Ovary (tissue), 9 donors: ENCODE measurements around the gene ECE2. TPM values are rescaled to one million over a fixed set of nuclear protein-coding genes. Genes with fewer than 3 reads are reported as not detected.

Experiments
- DNase-seq, 5 donors: peaks; one replicate each; pipeline ENCODE4 v3.0.0-alpha.2; 2019 to 2020
- H3K27ac ChIP-seq, 2 donors: fragments of 200-600 bp; one replicate each; pipeline versions ENCODE4 v1.5.1 to v1.8.0; 2019 to 2022
- H3K27me3 ChIP-seq: fragments of 200-600 bp; one replicate; pipeline ENCODE4 v1.8.0; 2022
- H3K36me3 ChIP-seq: fragments of 200-600 bp; sonication (generic); one replicate; pipeline ENCODE4 v1.5.1; 2019
- H3K4me1 ChIP-seq: one replicate; pipeline ENCODE4 v1.8.1; 2013; ENCODE audit warnings: mild to moderate bottlenecking, moderate library complexity; ENCODE audit not compliant: insufficient read depth
- H3K4me3 ChIP-seq: fragments of 200-600 bp; sonication (generic); one replicate; pipeline ENCODE4 v1.5.1; 2017
- H3K9me3 ChIP-seq, 2 donors: fragments of 200-600 bp in 1 of 2; sonication (generic) in 1 of 2; one replicate each; pipeline versions ENCODE4 v1.5.1 to v1.8.1; 2013 to 2019; ENCODE audit warnings: mild to moderate bottlenecking in 1 of 2, moderate library complexity in 1 of 2
- EP300 ChIP-seq: sonication (generic); formaldehyde crosslinking; IDR thresholded peaks from one replicate; pipeline ENCODE4 v1.6.1; 2017; ENCODE audit warnings: antibody characterized with exemption
- POLR2A ChIP-seq: fragments of 450-650 bp; IDR thresholded peaks from one replicate; pipeline ENCODE4 v1.6.1; 2017; ENCODE audit warnings: antibody characterized with exemption, mild to moderate bottlenecking, moderate library complexity
- WGBS, 3 donors: extraction: QIAGEN DNeasy Blood & Tissue Kit in 1 of 3; methylation state at CpG; one replicate each; pipeline versions ENCODE4 v1.1.5 to v1.1.7; 2013 to 2017; 5-methylcytosine and 5-hydroxymethylcytosine counted together
- intact Hi-C, 4 donors: fragments of 100-400 bp; cut with DNase I; formaldehyde crosslinking; loops; one replicate each; pipeline versions ENCODE4 v1.11.0 to v1.15.1; 2022 to 2023
- polyA plus RNA-seq, 2 donors: library from polyadenylated mRNA; stranded (reverse); fragments of 200-250 nt in 1 of 2; fragments of 350-450 nt in 1 of 2; fragmentation: Illumina TruSeq in 1 of 2; extraction: RNeasy Lipid Tissue Mini Kit (QIAGEN cat#74804) in 1 of 2; gene quantifications; one replicate each; pipeline ENCODE4 v1.2.3, GENCODE V29; 2013 to 2014
- total RNA-seq, 7 donors: library from RNA; depleted of rRNA in 2 of 7; stranded (reverse); fragments of >200 nt in 2 of 7; fragmentation: NEBNext Ultra II Directional in 3 of 7; extraction: Animal tissue kit (Norgen Biotek cat#: 25700) in 3 of 7; gene quantifications; one replicate each; pipeline versions ENCODE4 v1.1.0 to v1.2.4, GENCODE V29; 2016 to 2023
- TF ChIP-seq, protein P1 (sequence below), 3 donors: fragments of 450-650 bp in 2 of 3; fragments of 200-600 bp in 1 of 3; IDR thresholded peaks; one replicate each; pipeline versions ENCODE4 v1.5.1 to v1.8.0; 2016 to 2022; ENCODE audit warnings: antibody characterized with exemption in 3 of 3, mild to moderate bottlenecking in 1 of 3
- donor health status: DM: no; HTN: no; CAD: no; lungs with moderate emphysema.
- donor health status: DM: no; HTN: no; CAD: no.
- donor health status: Bipolar disorder and iron deficiency.
- donor health status: DM: yes; HTN: yes; CAD: no.
- donor health status: DM: no; HTN: no; CAD: no.
- donor health status: DM: yes; HTN: yes; CAD: no.

The ECE2 gene
- total and polyA plus RNA-seq, 9 donors, result 0.43 TPM; not detected in 8

DNA sequence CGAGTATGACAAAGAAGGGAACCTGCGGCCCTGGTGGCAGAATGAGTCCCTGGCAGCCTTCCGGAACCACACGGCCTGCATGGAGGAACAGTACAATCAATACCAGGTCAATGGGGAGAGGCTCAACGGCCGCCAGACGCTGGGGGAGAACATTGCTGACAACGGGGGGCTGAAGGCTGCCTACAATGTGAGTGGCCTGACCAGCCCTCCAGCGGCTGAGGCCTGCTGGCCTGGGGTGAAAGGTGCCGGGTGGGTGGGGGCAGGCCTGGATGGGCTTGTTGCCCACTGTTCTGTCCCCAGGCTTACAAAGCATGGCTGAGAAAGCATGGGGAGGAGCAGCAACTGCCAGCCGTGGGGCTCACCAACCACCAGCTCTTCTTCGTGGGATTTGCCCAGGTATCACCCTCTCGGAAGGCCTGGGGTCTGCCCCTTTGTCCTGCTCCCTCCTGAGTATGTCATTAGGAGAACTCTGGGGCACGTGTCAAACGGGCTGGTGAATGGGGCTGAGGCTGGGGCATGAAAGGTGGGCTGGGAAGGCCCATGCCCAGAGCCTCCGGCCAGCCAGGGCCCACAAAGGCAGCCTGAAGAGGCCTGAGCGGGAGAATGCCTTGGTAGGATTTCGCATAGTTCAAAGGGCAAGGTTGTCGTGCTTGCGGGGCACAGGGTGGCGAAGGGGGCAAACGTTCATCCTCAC, 15.4 kb downstream of the ECE2 start:
- no peak for TF ChIP-seq POLR2A
- TF ChIP-seq EP300, result no peak
- Histone ChIP-seq H3K4me1 (no peaks in the 10 kb centered on the region), H3K4me3 (no peak overlapping the region), H3K27ac (no peak overlapping the region), H3K36me3 (no peaks in the 10 kb centered on the region), H3K27me3 (no peaks in the 10 kb centered on the region), H3K9me3 (no peaks in the 10 kb centered on the region)
- intact Hi-C loops, result loop anchor here in 1 of 4 donors (10.0 kb wide), 1 partner anchor 224 kb away; no protein-coding TSS in a partner anchor
- no peak for DNase-seq
- 87 to 89% (median 88%) methylated on average over 22 of the region's 22 CpGs for WGBS, 3 donors

DNA sequence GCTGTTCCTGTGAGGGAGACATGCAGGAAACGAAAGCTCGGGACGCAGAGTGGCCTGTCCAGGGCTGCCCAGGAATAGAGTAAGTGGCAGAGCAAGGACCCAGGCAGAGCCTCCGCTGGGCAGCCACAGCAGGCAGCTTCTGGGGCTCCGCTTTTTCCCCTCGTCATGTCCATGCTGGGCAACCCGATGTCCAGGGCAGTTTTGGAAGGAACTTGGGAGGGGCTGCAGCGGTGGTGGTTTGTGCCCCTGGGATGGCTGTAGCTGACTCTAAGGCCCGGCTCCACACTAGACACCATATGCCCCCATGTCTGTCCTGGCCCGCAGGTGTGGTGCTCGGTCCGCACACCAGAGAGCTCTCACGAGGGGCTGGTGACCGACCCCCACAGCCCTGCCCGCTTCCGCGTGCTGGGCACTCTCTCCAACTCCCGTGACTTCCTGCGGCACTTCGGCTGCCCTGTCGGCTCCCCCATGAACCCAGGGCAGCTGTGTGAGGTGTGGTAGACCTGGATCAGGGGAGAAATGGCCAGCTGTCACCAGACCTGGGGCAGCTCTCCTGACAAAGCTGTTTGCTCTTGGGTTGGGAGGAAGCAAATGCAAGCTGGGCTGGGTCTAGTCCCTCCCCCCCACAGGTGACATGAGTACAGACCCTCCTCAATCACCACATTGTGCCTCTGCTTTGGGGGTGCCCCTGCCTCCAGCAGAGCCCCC, 16.1 kb downstream of the ECE2 start:
- Histone ChIP-seq H3K9me3 (no peaks in the 10 kb centered on the region), H3K27me3 (no peaks in the 10 kb centered on the region), H3K36me3 (no peaks in the 10 kb centered on the region), H3K27ac (no peak overlapping the region), H3K4me3 (no peak overlapping the region), H3K4me1 (no peaks in the 10 kb centered on the region)
- intact Hi-C loops, result loop anchor here in 1 of 4 donors (10.0 kb wide), 1 partner anchor 223 kb away; no protein-coding TSS in a partner anchor
- 85 to 92% (median 90%) methylated on average over 21 of the region's 21 CpGs for WGBS, 3 donors
- DNase-seq, result no peak
- TF ChIP-seq, protein P1, sequence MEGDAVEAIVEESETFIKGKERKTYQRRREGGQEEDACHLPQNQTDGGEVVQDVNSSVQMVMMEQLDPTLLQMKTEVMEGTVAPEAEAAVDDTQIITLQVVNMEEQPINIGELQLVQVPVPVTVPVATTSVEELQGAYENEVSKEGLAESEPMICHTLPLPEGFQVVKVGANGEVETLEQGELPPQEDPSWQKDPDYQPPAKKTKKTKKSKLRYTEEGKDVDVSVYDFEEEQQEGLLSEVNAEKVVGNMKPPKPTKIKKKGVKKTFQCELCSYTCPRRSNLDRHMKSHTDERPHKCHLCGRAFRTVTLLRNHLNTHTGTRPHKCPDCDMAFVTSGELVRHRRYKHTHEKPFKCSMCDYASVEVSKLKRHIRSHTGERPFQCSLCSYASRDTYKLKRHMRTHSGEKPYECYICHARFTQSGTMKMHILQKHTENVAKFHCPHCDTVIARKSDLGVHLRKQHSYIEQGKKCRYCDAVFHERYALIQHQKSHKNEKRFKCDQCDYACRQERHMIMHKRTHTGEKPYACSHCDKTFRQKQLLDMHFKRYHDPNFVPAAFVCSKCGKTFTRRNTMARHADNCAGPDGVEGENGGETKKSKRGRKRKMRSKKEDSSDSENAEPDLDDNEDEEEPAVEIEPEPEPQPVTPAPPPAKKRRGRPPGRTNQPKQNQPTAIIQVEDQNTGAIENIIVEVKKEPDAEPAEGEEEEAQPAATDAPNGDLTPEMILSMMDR (IDR thresholded peaks at IDR 0.05), result no peak
- TF ChIP-seq EP300 (no peak), POLR2A (no peak)

DNA sequence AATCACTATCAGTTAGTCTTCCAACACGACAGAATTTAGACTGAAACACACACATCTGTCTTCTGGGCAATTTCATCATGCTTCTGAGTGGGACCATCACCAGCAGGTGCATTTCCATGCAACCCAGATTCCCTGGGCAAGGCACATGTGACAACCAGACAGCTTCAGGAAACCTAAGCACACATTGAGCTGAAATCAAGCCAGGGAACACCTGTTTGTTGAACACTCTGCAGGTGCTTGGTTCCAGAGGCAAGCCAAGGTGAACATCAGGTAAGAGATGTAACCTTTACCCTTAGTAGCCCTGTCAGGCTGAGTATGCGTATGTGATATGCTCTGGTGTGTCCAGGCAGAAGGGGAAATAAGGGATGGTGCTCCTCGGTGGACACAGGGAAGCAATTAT, 19.9 kb downstream of the ECE2 start:
- no peaks in the 10 kb centered on the region for H3K27me3 ChIP-seq
- DNase-seq, result no peak
- H3K4me3 ChIP-seq, result no peak overlapping the region
- no peaks in the 10 kb centered on the region for H3K9me3 ChIP-seq
- WGBS, 3 donors, result 59 to 70% (median 59%) methylated on average over 3 of the region's 3 CpGs
- intact Hi-C loops, result loop anchor here in 1 of 4 donors (10.0 kb wide), 1 partner anchor 219 kb away; no protein-coding TSS in a partner anchor
- H3K4me1 ChIP-seq, result peaks cover 4% of the 10 kb centered on the region
- TF ChIP-seq, protein P1 (IDR thresholded peaks at IDR 0.05), result no peak
- TF ChIP-seq POLR2A (no peak), EP300 (no peak)
- H3K36me3 ChIP-seq, result no peaks in the 10 kb centered on the region
- H3K27ac ChIP-seq, result no peak overlapping the region

DNA sequence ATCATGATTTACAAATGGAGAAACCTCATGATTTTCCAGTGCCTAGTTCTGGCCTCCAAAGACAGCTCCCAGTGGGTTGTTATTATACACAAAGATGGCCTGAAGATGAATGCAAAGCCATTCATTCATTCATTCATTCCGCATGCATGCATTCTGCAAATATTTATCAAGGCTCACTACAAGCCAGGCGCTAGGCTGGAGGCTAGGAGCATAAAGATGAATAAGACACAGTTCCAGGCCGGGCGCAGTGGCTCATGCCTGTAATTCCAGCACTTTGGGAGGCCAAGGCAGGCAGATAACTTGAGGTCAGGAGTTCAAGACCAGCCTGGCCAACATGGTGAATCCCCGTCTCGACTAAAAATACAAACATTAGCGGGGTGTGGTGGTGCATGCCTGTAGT, 20.8 kb downstream of the ECE2 start:
- Histone ChIP-seq H3K27me3 (no peaks in the 10 kb centered on the region), H3K4me3 (no peak overlapping the region), H3K36me3 (no peaks in the 10 kb centered on the region), H3K4me1 (peaks cover 4% of the 10 kb centered on the region), H3K9me3 (no peaks in the 10 kb centered on the region), H3K27ac (no peak overlapping the region)
- TF ChIP-seq EP300 (no peak), POLR2A (no peak)
- TF ChIP-seq, protein P1 (IDR thresholded peaks at IDR 0.05), result no peak
- 63 to 66% (median 65%) methylated on average over 7 of the region's 7 CpGs for WGBS, 3 donors
- no peak for DNase-seq
- intact Hi-C loops, result loop anchor here in 1 of 4 donors (10.0 kb wide), 1 partner anchor 218 kb away; no protein-coding TSS in a partner anchor
